Activated CD8-positive, alpha-beta T cell treated with anti-CD3 and anti-CD28 coated beads for 36 hours (primary cell): ENCODE results near the gene LIPH. TPM values are rescaled to one million over a fixed set of nuclear protein-coding genes. Genes with fewer than 3 reads are reported as not detected.
"Not testable (repeated sequence)": the region's sequence is repeated elsewhere in the genome, so short reads cannot be mapped to it uniquely, and the experiment has no call there.

Experiments used
- ATAC-seq: fragments of 200-7000 bp; cut with Tn5 transposase; one replicate; pipeline ENCODE4 v1.10.0; 2021; ENCODE audit warnings: mild to moderate bottlenecking, moderate library complexity
- CTCF ChIA-PET: fragments of 350-600 bp; sonication (Branson Sonifier 250); formaldehyde crosslinking; loops from one replicate; lab custom pipeline; 2021; ENCODE audit warnings: antibody characterized with exemption; lab: Charles Lee
- POLR2A ChIA-PET: fragments of 350-600 bp; sonication (Branson Sonifier 250); formaldehyde crosslinking; loops from one replicate; lab custom pipeline; 2021; ENCODE audit warnings: antibody characterized with exemption; lab: Charles Lee
- DNase-seq: peaks from one replicate; pipeline ENCODE4 v3.0.0-alpha.2; 2020
- H3K27ac Mint-ChIP-seq: one replicate; pipeline ENCODE4 v1.8.0; 2021; ENCODE audit warnings: mild to moderate bottlenecking, mixed read lengths
- H3K27me3 Mint-ChIP-seq: one replicate; pipeline ENCODE4 v1.8.0; 2021; ENCODE audit warnings: mixed read lengths
- H3K36me3 Mint-ChIP-seq: one replicate; pipeline ENCODE4 v1.8.0; 2021; ENCODE audit warnings: low read depth, mixed read lengths
- H3K4me1 Mint-ChIP-seq: one replicate; pipeline ENCODE4 v1.8.0; 2021; ENCODE audit warnings: low read depth, mixed read lengths
- H3K4me3 Mint-ChIP-seq: one replicate; pipeline ENCODE4 v1.8.0; 2021; ENCODE audit warnings: mild to moderate bottlenecking, moderate library complexity, mixed read lengths
- H3K9me3 Mint-ChIP-seq: one replicate; pipeline ENCODE4 v1.8.0; 2021; ENCODE audit warnings: mixed read lengths
- intact Hi-C: fragments of 100-400 bp; cut with micrococcal nuclease; formaldehyde crosslinking; loops from one replicate; pipeline ENCODE4 v1.10.0; 2022
- total RNA-seq, 2 experiments: library from RNA; stranded (reverse); gene quantifications; one replicate each; pipeline ENCODE4 v1.2.3, GENCODE V29; 2021
- TF ChIP-seq, protein P1 (sequence below): fragments of 200-600 bp; IDR thresholded peaks from one replicate; pipeline ENCODE4 v1.8.0; 2022; ENCODE audit warnings: antibody characterized with exemption, mild to moderate bottlenecking

The LIPH gene
- total RNA-seq, 2 experiments from 2014 or later: not detected

DNA sequence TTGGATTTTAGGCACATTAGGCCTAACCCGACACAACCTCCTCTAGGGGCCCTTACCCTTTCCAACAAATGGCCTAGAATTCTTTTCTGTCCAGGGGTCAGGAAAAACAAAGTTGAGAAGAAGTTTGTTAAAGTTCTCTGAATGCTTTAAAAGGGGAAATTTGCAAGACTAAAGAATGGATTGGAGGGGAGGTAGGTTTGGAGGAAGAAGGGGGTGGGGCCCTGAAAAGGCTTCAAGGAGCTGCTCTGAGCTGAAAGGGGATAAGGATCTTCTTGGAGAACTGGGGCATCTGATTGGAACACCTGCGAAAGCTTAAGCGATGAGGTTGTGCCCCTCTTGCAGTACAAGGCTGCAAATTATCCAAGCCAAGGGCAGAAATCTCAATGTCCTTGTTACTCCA, 29.8 kb upstream of the LIPH start:
- ChIA-PET CTCF (interaction anchor here (0.9 kb wide), 1 partner anchor 23 kb away, joined by 3 read pairs; no protein-coding TSS in a partner anchor), POLR2A (no interaction called here)
- Mint-ChIP-seq H3K36me3 (peaks cover 4% of the 10 kb centered on the region), H3K27ac (no peak overlapping the region), H3K4me1 (peaks cover 18% of the 10 kb centered on the region), H3K27me3 (no peaks in the 10 kb centered on the region), H3K9me3 (no peaks in the 10 kb centered on the region), H3K4me3 (no peak overlapping the region)
- no peak for ATAC-seq
- DNase-seq: no peak
- TF ChIP-seq, protein P1, sequence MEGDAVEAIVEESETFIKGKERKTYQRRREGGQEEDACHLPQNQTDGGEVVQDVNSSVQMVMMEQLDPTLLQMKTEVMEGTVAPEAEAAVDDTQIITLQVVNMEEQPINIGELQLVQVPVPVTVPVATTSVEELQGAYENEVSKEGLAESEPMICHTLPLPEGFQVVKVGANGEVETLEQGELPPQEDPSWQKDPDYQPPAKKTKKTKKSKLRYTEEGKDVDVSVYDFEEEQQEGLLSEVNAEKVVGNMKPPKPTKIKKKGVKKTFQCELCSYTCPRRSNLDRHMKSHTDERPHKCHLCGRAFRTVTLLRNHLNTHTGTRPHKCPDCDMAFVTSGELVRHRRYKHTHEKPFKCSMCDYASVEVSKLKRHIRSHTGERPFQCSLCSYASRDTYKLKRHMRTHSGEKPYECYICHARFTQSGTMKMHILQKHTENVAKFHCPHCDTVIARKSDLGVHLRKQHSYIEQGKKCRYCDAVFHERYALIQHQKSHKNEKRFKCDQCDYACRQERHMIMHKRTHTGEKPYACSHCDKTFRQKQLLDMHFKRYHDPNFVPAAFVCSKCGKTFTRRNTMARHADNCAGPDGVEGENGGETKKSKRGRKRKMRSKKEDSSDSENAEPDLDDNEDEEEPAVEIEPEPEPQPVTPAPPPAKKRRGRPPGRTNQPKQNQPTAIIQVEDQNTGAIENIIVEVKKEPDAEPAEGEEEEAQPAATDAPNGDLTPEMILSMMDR: no peak
- intact Hi-C loops: no loop called here

DNA sequence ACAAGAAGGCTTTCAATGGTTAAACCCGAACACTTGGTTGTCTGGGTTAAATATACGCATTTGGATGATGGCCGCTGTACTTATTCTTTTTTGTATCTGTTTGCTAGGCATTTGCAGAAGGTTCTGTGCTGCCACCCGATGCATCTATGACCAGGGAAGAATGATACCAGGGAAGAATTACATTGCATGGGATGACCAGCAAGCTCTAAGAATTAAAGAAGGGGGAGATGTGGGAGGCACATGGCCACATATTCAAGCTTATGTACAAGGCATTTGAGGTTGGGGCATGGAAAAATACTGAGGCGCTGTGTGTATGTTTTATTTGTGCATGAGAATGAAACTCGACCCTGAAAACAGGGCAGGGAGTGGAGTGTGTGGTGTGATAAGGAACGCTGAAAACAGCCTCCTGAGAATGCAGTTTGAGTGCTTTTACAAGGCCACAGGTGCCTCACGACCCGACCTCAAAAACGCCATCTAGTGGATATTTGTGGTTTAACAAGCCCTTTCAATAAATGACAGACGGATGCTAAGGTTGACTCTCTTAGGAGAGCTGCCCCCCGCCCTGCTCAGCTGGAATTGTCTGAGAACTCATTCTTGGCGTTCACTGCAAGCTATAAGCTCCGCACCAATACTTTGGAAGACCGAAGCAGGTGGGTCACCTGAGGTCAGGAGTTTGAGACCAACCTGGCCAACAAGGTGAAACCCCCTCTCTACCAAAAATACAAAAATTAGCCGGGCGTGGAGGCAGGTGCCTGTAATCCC, 22.9 kb upstream of the LIPH start:
- TF ChIP-seq, protein P1: peak; percentile 74
- CTCF ChIA-PET: interaction anchor here (0.7 to 4.2 kb wide), 16 partner anchors 10 to 115 kb away, joined by 3 to 32 read pairs (median 4); partner anchors contain the start of gene SENP2
- H3K27ac Mint-ChIP-seq, H3K36me3 Mint-ChIP-seq, H3K4me1 Mint-ChIP-seq, H3K4me3 Mint-ChIP-seq, POLR2A ChIA-PET, H3K27me3 Mint-ChIP-seq: not testable (repeated sequence)
- H3K9me3 Mint-ChIP-seq: peaks cover 12% of the 10 kb centered on the region
- ATAC-seq (peak; percentile 89), DNase-seq (peak; percentile 54)
- intact Hi-C loops: loop anchor here (10.0 kb wide), 1 partner anchor 220 kb away; no protein-coding TSS in a partner anchor

DNA sequence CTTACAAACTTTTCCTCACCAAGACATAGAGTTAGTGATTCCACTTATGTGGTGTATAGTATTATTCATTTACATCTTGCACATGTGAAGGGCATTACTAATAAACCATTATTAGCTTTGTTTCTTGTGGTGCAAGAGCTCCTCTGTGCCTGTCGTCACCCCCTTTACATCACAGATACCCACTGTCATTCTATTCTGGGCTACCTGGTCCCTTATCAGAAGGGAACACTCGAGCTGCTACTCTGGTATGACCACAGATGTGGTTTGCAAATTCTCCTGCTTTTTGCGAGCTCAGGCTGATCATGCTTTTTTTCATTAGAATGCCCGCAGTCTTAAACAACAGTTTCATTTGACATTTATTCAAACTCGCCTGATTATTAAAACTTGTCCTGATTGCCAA, 19.8 kb upstream of the LIPH start:
- no peak overlapping the region for H3K4me3 Mint-ChIP-seq
- POLR2A ChIA-PET: no interaction called here

DNA sequence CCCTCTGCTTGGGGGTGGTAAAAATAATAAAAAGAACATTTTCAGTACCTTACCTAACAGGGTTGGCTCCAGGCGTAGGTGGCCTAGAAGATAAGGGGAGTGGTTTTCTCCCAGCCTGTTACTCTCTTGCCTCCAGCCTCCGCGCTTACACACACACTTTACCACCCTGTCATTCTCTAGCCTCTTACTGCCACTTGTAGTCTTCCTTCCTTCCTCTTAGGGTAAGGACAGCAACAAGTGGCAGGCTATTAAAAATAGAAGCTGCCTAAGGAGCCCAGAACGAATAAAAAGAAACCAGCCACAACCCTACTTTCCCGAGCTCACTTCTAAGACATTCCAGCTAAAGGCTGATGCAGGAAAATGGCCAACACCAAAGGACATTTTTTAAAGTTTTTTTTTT, 9.6 kb upstream of the LIPH start:
- ChIA-PET CTCF (no interaction called here), POLR2A (no interaction called here)
- intact Hi-C loops: no loop called here
- Mint-ChIP-seq H3K27ac (no peak overlapping the region), H3K36me3 (no peaks in the 10 kb centered on the region), H3K4me3 (no peak overlapping the region), H3K27me3 (peaks cover 3% of the 10 kb centered on the region), H3K9me3 (no peaks in the 10 kb centered on the region), H3K4me1 (peaks cover 21% of the 10 kb centered on the region)
- no peak for DNase-seq
- ATAC-seq: peak; percentile 54
- TF ChIP-seq, protein P1: no peak

More for the DNA sequence above, 19.8 kb upstream of the LIPH start:
- DNase-seq (no peak), ATAC-seq (no peak)
- TF ChIP-seq, protein P1: no peak
- H3K36me3 Mint-ChIP-seq: no peaks in the 10 kb centered on the region
- peaks cover 5% of the 10 kb centered on the region for H3K4me1 Mint-ChIP-seq
- peaks cover 16% of the 10 kb centered on the region for H3K9me3 Mint-ChIP-seq
- intact Hi-C loops: loop anchor here (10.0 kb wide), 1 partner anchor 217 kb away; no protein-coding TSS in a partner anchor
- H3K27me3 Mint-ChIP-seq: no peaks in the 10 kb centered on the region
- H3K27ac Mint-ChIP-seq: no peak overlapping the region
- CTCF ChIA-PET: interaction anchor here (2.5 kb wide), 1 partner anchor 13 kb away, joined by 11 read pairs; no protein-coding TSS in a partner anchor

DNA sequence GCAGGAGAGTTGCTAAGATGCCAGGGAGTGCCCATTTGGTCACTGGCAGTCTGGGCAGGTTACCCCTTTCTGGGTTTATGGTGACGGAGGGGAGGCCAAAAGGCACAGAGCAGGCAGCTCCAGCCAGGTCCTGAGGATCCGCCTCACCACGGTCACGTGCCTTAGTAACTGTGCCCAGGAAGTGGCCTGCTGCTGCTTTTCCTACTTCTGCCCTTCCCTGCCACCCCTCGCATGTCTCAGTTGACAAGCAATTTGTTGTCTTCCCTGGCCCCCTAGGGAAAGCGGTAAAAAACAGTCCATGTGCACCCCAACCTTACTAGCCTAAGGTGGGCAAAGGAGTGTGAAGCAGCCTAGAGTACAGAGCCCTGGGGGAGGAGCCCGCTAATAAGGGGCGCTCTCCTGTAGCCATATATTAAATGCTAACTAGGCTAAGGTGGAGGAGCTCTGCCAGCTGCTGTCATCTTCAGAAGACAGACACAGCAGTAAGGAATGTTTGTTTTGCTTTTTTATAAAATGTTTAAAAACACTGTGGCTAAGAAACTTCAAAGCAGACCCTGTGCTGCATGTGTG, 9.1 kb upstream of the LIPH start:
- H3K9me3 Mint-ChIP-seq: no peaks in the 10 kb centered on the region
- ATAC-seq (peak; percentile 38), DNase-seq (no peak)
- intact Hi-C loops: no loop called here
- no peak overlapping the region for H3K4me3 Mint-ChIP-seq
- H3K36me3 Mint-ChIP-seq: no peaks in the 10 kb centered on the region
- POLR2A ChIA-PET: no interaction called here
- TF ChIP-seq, protein P1: no peak
- H3K27me3 Mint-ChIP-seq: peaks cover 3% of the 10 kb centered on the region
- peaks cover 21% of the 10 kb centered on the region for H3K4me1 Mint-ChIP-seq
- no peak overlapping the region for H3K27ac Mint-ChIP-seq
- CTCF ChIA-PET: interaction anchor here (4.0 kb wide), 1 partner anchor 14 kb away, joined by 26 read pairs; no protein-coding TSS in a partner anchor
